ENCODE measurements around the gene CDYL2. TPM values are rescaled to one million over a fixed set of nuclear protein-coding genes. Genes with fewer than 3 reads are reported as not detected.

CDYL2 gene
- total RNA-seq, 1 donor from 2014 or later, result 19.9 TPM

DNA sequence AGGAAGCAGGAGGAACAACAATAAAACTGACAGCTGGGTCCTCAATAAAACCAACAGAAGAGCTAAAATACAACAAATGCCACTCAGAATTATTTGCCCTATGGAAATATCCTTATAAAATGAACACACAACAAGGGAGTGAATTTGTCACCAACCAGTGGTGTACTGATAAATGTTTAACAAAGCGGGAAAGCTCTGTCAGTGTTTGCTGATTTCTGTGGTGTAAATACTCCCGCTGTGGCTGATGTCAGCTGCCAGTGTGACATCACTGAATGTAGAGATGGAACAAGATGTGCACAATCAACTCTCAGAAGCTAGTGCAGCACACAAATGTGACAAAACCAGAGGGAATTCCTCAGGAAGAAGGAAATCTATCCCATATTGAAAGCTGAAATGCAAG lies 51.9 kb downstream of the CDYL2 start:
- Mint-ChIP-seq H3K4me1 (ENCODE audit: low read depth) (peaks cover 6% of the 10 kb centered on the region), H3K36me3 (ENCODE audit: insufficient read depth) (peaks cover 1% of the 10 kb centered on the region), H3K4me3 (ENCODE audit: low read depth) (no peak overlapping the region), H3K9me3 (ENCODE audit: low read depth) (peaks cover 6% of the 10 kb centered on the region), H3K27ac (no peak overlapping the region), H3K27me3 (no peaks in the 10 kb centered on the region)
- no peak for DNase-seq (ENCODE audit: low spot score, unreplicated experiment)
- TF ChIP-seq, protein P1, sequence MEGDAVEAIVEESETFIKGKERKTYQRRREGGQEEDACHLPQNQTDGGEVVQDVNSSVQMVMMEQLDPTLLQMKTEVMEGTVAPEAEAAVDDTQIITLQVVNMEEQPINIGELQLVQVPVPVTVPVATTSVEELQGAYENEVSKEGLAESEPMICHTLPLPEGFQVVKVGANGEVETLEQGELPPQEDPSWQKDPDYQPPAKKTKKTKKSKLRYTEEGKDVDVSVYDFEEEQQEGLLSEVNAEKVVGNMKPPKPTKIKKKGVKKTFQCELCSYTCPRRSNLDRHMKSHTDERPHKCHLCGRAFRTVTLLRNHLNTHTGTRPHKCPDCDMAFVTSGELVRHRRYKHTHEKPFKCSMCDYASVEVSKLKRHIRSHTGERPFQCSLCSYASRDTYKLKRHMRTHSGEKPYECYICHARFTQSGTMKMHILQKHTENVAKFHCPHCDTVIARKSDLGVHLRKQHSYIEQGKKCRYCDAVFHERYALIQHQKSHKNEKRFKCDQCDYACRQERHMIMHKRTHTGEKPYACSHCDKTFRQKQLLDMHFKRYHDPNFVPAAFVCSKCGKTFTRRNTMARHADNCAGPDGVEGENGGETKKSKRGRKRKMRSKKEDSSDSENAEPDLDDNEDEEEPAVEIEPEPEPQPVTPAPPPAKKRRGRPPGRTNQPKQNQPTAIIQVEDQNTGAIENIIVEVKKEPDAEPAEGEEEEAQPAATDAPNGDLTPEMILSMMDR (IDR thresholded peaks at IDR 0.05; ENCODE audit: unreplicated experiment), result no peak

DNA sequence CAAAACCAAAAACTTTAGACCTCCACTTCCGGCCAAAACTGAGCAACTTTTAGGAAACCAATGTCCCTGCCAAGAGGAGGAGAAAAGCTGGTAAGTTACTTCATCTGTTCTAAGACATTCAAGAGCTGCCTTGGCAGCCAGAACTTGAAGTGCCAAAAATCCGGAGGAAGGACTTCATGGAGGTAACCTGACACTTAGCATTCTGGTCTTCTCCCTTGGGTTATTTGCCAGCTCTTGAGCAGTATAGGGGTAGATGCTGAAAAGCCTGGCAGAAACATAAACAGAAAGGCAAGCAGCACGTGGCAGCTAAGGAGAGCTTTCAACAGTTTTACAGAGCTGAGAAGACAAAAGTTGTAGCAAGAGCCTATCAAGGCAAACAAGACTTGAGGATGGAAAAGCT lies 53.2 kb downstream of the CDYL2 start:
- peaks cover 1% of the 10 kb centered on the region for H3K36me3 Mint-ChIP-seq (ENCODE audit: insufficient read depth)
- no peak overlapping the region for H3K4me3 Mint-ChIP-seq (ENCODE audit: low read depth)
- peaks cover 6% of the 10 kb centered on the region for H3K9me3 Mint-ChIP-seq (ENCODE audit: low read depth)
- TF ChIP-seq, protein P1 (IDR thresholded peaks at IDR 0.05; ENCODE audit: unreplicated experiment), result no peak
- peaks cover 6% of the 10 kb centered on the region for H3K4me1 Mint-ChIP-seq (ENCODE audit: low read depth)
- H3K27ac Mint-ChIP-seq, result no peak overlapping the region
- no peaks in the 10 kb centered on the region for H3K27me3 Mint-ChIP-seq
- DNase-seq (ENCODE audit: low spot score, unreplicated experiment), result no peak

DNA sequence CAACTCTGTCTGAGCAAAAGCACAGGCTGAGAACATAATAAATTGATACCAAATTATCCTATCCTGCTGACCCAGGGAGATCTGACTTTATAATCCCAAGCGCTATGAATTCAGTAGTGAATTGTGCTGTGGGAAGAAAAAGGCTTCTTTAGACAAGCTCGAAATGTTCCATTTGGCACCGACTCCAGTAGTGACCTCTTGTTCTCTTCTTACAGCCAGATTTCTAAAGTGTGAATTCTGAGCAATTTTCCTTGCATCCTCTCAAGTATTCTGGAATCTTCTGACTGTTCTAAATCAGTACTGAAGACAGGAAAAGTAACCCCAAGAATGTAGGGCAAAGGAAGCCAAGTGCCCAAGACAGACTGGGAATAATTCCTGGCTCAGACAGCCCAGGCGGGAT lies 58.2 kb downstream of the CDYL2 start:
- Mint-ChIP-seq H3K9me3 (ENCODE audit: low read depth) (peaks cover 9% of the 10 kb centered on the region), H3K27me3 (no peaks in the 10 kb centered on the region), H3K36me3 (ENCODE audit: insufficient read depth) (peaks cover 7% of the 10 kb centered on the region), H3K4me3 (ENCODE audit: low read depth) (no peak overlapping the region), H3K4me1 (ENCODE audit: low read depth) (peaks cover 2% of the 10 kb centered on the region), H3K27ac (no peak overlapping the region)
- DNase-seq (ENCODE audit: low spot score, unreplicated experiment), result no peak
- TF ChIP-seq, protein P1 (IDR thresholded peaks at IDR 0.05; ENCODE audit: unreplicated experiment), result no peak

DNA sequence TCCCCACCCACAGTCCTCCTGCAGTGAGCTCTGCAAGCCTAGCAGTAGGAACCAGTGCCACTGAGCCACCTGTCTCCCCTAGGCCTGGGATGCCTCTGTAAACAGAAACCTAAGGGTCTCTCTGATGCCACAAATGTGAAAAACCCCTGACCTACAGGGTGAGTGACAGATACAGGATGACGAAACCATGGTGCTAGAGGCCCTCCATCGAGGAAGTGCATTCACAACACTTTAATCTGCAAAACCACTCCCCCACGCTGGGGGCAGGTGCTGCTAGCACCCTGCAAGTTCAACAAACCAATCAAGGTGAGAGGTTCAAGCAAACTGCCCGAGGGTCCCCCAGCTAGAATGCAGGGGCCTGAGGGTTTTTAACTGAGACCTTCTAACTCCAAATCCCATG lies 59.5 kb downstream of the CDYL2 start:
- peaks cover 16% of the 10 kb centered on the region for H3K9me3 Mint-ChIP-seq (ENCODE audit: low read depth)
- H3K27me3 Mint-ChIP-seq, result no peaks in the 10 kb centered on the region
- DNase-seq (ENCODE audit: low spot score, unreplicated experiment), result no peak
- H3K36me3 Mint-ChIP-seq (ENCODE audit: insufficient read depth), result peaks cover 7% of the 10 kb centered on the region
- H3K4me3 Mint-ChIP-seq (ENCODE audit: low read depth), result no peak overlapping the region
- H3K27ac Mint-ChIP-seq, result no peak overlapping the region
- no peaks in the 10 kb centered on the region for H3K4me1 Mint-ChIP-seq (ENCODE audit: low read depth)
- TF ChIP-seq, protein P1 (IDR thresholded peaks at IDR 0.05; ENCODE audit: unreplicated experiment), result no peak

DNA sequence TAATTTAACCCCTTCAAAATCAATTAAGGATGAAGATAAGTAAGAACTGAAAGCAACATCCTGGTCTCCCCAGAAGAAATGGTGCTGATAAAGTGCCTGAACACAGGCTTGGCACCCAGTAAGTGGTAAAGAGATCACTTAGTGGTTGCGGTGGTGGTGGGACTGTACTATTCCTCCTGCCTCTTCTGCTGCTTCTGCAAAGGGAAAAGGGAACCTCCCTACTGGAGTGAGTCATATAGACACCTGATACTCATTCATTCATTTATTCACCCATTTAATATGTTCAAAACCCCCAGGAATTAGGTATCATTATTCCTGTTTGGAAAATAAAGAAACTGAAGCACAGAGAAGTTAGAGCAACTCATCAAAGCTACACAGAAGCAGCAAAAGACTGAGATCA lies 60.6 kb downstream of the CDYL2 start:
- TF ChIP-seq, protein P1 (IDR thresholded peaks at IDR 0.05; ENCODE audit: unreplicated experiment), result no peak
- peaks cover 11% of the 10 kb centered on the region for H3K36me3 Mint-ChIP-seq (ENCODE audit: insufficient read depth)
- H3K27ac Mint-ChIP-seq, result no peak overlapping the region
- no peak overlapping the region for H3K4me3 Mint-ChIP-seq (ENCODE audit: low read depth)
- no peak for DNase-seq (ENCODE audit: low spot score, unreplicated experiment)
- H3K4me1 Mint-ChIP-seq (ENCODE audit: low read depth), result no peaks in the 10 kb centered on the region
- H3K27me3 Mint-ChIP-seq, result no peaks in the 10 kb centered on the region
- peaks cover 24% of the 10 kb centered on the region for H3K9me3 Mint-ChIP-seq (ENCODE audit: low read depth)
